PC-3 (cell line): ENCODE data around the gene CFAP157. TPM values are rescaled to one million over a fixed set of nuclear protein-coding genes. Genes with fewer than 3 reads are reported as not detected.

Source experiments
- ATAC-seq: fragments of 200-7000 bp; cut with Tn5 transposase; 2 replicates; pipeline ENCODE4 v1.9.1; 2020; ENCODE audit warnings: mild to moderate bottlenecking, moderate library complexity
- BruUV-seq: library from RNA; stranded (reverse); fragments of 400-500 nt; replicated peaks from 2 replicates; lab custom pipeline; 2021; lab: Mats Ljungman, UMichigan
- CTCF ChIA-PET: fragments of 300-600 bp; sonication (Branson Sonifier 250); formaldehyde crosslinking; loops from one replicate; lab custom pipeline; 2022; ENCODE audit warnings: antibody characterized with exemption; lab: Charles Lee
- POLR2A ChIA-PET: fragments of 300-600 bp; sonication (Branson Sonifier 250); formaldehyde crosslinking; loops from one replicate; lab custom pipeline; 2022; ENCODE audit warnings: antibody characterized with exemption; ENCODE audit not compliant: unreplicated experiment; lab: Charles Lee
- DNase-seq: peaks from one replicate; pipeline ENCODE4 v3.0.0-alpha.2; 2015
- H2AFZ ChIP-seq: fragments of 300-600 bp; sonication (generic); 2 replicates; pipeline ENCODE4 v1.6.0; 2016; ENCODE audit warnings: antibody characterized with exemption, low read length
- H3F3A ChIP-seq: fragments of 300-600 bp; sonication (generic); one replicate; pipeline ENCODE4 v1.6.0; 2017; ENCODE audit warnings: antibody characterized with exemption, low read length, control low read depth, mild to moderate bottlenecking; ENCODE audit not compliant: unreplicated experiment
- H3K27ac ChIP-seq: fragments of 300-600 bp; sonication (generic); 2 replicates; pipeline ENCODE4 v1.5.1; 2016; ENCODE audit warnings: mild to moderate bottlenecking, low read length
- H3K27me3 ChIP-seq: fragments of 300-600 bp; sonication (generic); 2 replicates; pipeline ENCODE4 v1.6.1; 2016; ENCODE audit warnings: low read length, mixed read lengths
- H3K36me3 ChIP-seq: fragments of 300-600 bp; sonication (generic); 2 replicates; pipeline ENCODE4 v1.6.1; 2016; ENCODE audit warnings: low read depth, mixed run types, low read length, mixed read lengths
- H3K4me1 ChIP-seq: fragments of 300-600 bp; sonication (generic); 2 replicates; pipeline ENCODE4 v1.5.1; 2016; ENCODE audit warnings: low read length; ENCODE audit not compliant: insufficient read depth
- H3K4me2 ChIP-seq: fragments of 300-600 bp; sonication (generic); 2 replicates; pipeline ENCODE4 v1.6.0; 2016; ENCODE audit warnings: low read length
- H3K4me3 ChIP-seq: fragments of 300-600 bp; sonication (generic); 2 replicates; pipeline ENCODE4 v1.5.1; 2016; ENCODE audit warnings: mild to moderate bottlenecking, low read length, mixed read lengths
- H3K79me2 ChIP-seq: fragments of 300-600 bp; sonication (generic); 2 replicates; pipeline ENCODE4 v1.6.1; 2017; ENCODE audit warnings: low read length, mixed read lengths
- H3K9ac ChIP-seq: fragments of 300-600 bp; sonication (generic); 2 replicates; pipeline ENCODE4 v1.6.0; 2016; ENCODE audit warnings: mild to moderate bottlenecking, low read length
- H3K9me2 ChIP-seq: fragments of 300-600 bp; sonication (generic); replicated peaks from 2 replicates; pipeline ENCODE4 v1.6.1; 2016; ENCODE audit warnings: mixed run types, low read length, mixed read lengths
- H3K9me3 ChIP-seq: fragments of 300-600 bp; sonication (generic); 2 replicates; pipeline ENCODE4 v1.6.1; 2016; ENCODE audit warnings: low read length, mixed read lengths
- H4K20me1 ChIP-seq: fragments of 300-600 bp; sonication (generic); 2 replicates; pipeline ENCODE4 v1.6.1; 2016; ENCODE audit warnings: low read length, mixed read lengths
- EZH2 ChIP-seq: fragments of 300-600 bp; sonication (generic); IDR thresholded peaks from one replicate; pipeline ENCODE4 v1.6.1; 2017; ENCODE audit warnings: antibody characterized with exemption, mild to moderate bottlenecking, low read length; ENCODE audit not compliant: unreplicated experiment
- EZH2phosphoT487 ChIP-seq: fragments of 300-600 bp; sonication (generic); IDR thresholded peaks from 2 replicates; pipeline ENCODE4 v1.6.1; 2018; ENCODE audit warnings: mild to moderate bottlenecking, antibody characterized with exemption, low read length, borderline replicate concordance
- intact Hi-C: fragments of 100-400 bp; cut with micrococcal nuclease; formaldehyde crosslinking; loops from 2 replicates; pipeline ENCODE4 v1.9.0; 2023
- total RNA-seq: library from RNA; depleted of rRNA; stranded (reverse); fragments of >200 nt; gene quantifications from 2 replicates; pipeline ENCODE4 v1.2.3, GENCODE V29; 2014
- TF ChIP-seq, protein P1 (sequence below): fragments of 300-600 bp; sonication (generic); conservative IDR thresholded peaks from 2 replicates; pipeline ENCODE4 v1.5.1; 2017; ENCODE audit warnings: antibody characterized with exemption, low read depth, mild to moderate bottlenecking, low read length

The CFAP157 gene
- total RNA-seq, 1 experiment from 2014 or later = not detected

DNA sequence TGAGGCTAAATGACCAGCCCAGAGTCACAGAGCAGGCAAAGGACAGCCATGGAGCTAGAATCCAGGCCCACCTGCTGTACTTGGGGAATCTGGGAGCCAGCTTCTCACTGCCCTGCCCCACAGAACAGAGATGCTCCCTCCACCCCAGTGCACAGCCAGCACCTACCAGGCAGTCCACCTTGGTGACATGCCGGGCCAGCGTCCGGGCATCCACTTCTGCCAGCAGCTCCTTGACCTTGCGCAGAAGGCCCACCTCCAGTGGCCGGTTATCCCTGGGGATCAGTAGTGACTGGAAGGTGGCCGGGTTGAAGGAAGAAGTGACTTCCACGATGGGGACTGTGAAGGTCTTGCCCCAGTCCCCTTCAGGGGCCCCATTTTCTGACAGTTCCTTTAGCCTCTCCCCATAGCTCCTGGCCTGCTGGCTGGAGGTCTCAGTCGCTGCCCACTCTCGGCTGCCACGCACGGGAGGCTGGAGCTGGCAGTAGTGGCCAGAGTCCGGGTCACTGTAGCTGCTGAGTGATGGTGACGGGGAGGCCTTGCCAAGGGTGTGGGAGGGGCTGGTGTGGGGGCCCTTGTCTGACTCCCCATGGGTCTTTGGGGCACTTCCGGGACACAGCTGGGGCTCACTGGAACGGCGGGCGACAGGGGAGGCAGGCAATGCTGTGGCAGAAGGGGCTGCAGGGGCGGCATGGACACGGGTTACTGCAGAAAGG lies 37.8 kb downstream of the CFAP157 start:
- intact Hi-C loops = no loop called here

GRCh38 chr9:127746959-127747569 lies 40.3 kb downstream of the CFAP157 start:
- BruUV-seq = no TSS peak
- Histone ChIP-seq H3K4me3 (no peak overlapping the region), H2AFZ (no peak overlapping the region), H3K4me2 (no peak overlapping the region), H3K79me2 (no peaks in the 10 kb centered on the region), H3F3A (no peaks in the 10 kb centered on the region), H3K9me2 (no peaks in the 10 kb centered on the region), H3K27ac (no peak overlapping the region), H3K9me3 (no peaks in the 10 kb centered on the region), H4K20me1 (no peaks in the 10 kb centered on the region), H3K9ac (no peak overlapping the region), H3K4me1 (no peaks in the 10 kb centered on the region), H3K36me3 (no peaks in the 10 kb centered on the region), H3K27me3 (no peaks in the 10 kb centered on the region)
- intact Hi-C loops = no loop called here
- TF ChIP-seq EZH2 (no peak), EZH2phosphoT487 (no peak)
- TF ChIP-seq, protein P1, sequence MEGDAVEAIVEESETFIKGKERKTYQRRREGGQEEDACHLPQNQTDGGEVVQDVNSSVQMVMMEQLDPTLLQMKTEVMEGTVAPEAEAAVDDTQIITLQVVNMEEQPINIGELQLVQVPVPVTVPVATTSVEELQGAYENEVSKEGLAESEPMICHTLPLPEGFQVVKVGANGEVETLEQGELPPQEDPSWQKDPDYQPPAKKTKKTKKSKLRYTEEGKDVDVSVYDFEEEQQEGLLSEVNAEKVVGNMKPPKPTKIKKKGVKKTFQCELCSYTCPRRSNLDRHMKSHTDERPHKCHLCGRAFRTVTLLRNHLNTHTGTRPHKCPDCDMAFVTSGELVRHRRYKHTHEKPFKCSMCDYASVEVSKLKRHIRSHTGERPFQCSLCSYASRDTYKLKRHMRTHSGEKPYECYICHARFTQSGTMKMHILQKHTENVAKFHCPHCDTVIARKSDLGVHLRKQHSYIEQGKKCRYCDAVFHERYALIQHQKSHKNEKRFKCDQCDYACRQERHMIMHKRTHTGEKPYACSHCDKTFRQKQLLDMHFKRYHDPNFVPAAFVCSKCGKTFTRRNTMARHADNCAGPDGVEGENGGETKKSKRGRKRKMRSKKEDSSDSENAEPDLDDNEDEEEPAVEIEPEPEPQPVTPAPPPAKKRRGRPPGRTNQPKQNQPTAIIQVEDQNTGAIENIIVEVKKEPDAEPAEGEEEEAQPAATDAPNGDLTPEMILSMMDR = no peak
- DNase-seq (no peak), ATAC-seq (no peak; the same call in 1 of the 2 replicates)
- ChIA-PET CTCF (no interaction called here), POLR2A (no interaction called here)

More for the DNA sequence above, 37.8 kb downstream of the CFAP157 start:
- Histone ChIP-seq H3K9ac (no peak overlapping the region), H3K27ac (no peak overlapping the region), H3F3A (no peaks in the 10 kb centered on the region), H2AFZ (no peak overlapping the region), H3K27me3 (no peaks in the 10 kb centered on the region), H3K4me3 (no peak overlapping the region), H3K79me2 (no peaks in the 10 kb centered on the region), H3K36me3 (no peaks in the 10 kb centered on the region), H3K9me3 (no peaks in the 10 kb centered on the region), H4K20me1 (no peaks in the 10 kb centered on the region), H3K9me2 (no peaks in the 10 kb centered on the region), H3K4me1 (peaks cover 7% of the 10 kb centered on the region; the same call in 1 of the 2 replicates), H3K4me2 (no peak overlapping the region)
- ChIA-PET CTCF (no interaction called here), POLR2A (no interaction called here)
- ATAC-seq = no peak
- no peak for TF ChIP-seq EZH2phosphoT487
- TF ChIP-seq EZH2 = no peak
- TF ChIP-seq, protein P1 = no peak
- DNase-seq = no peak
- BruUV-seq = no TSS peak
